Neuronal stem cell (in vitro differentiated cells): ENCODE measurements around the gene WDR46.

Source experiments
- DNase-seq: peaks from one replicate; pipeline ENCODE4 v3.0.0-alpha.2; 2013; ENCODE audit warnings: low spot score
- H2AFZ ChIP-seq: one replicate; pipeline ENCODE4 v1.6.1; 2013; ENCODE audit warnings: mild to moderate bottlenecking, low read length, inconsistent platforms
- H2AK5ac ChIP-seq: 2 replicates; pipeline ENCODE4 v1.6.1; 2013; ENCODE audit warnings: low read depth, mild to moderate bottlenecking, inconsistent platforms, low read length, moderate library complexity, mixed read lengths
- H2BK120ac ChIP-seq: 2 replicates; pipeline ENCODE4 v1.6.1; 2013; ENCODE audit warnings: low read depth, mild to moderate bottlenecking, inconsistent platforms, low read length, moderate library complexity, mixed read lengths
- H2BK12ac ChIP-seq: one replicate; pipeline ENCODE4 v1.6.1; 2013; ENCODE audit warnings: low read length, inconsistent platforms
- H2BK15ac ChIP-seq: 2 replicates; pipeline ENCODE4 v1.6.1; 2013; ENCODE audit warnings: mild to moderate bottlenecking, low read length, inconsistent platforms, mixed read lengths
- H2BK5ac ChIP-seq: one replicate; pipeline ENCODE4 v1.6.1; 2013; ENCODE audit warnings: inconsistent platforms, mild to moderate bottlenecking, low read length, moderate library complexity
- H3K14ac ChIP-seq: one replicate; pipeline ENCODE4 v1.6.1; 2013; ENCODE audit warnings: low read length, inconsistent platforms
- H3K18ac ChIP-seq: 2 replicates; pipeline ENCODE4 v1.6.1; 2013; ENCODE audit warnings: low read length, inconsistent platforms
- H3K23ac ChIP-seq: 2 replicates; pipeline ENCODE4 v1.6.1; 2013; ENCODE audit warnings: low read depth, mild to moderate bottlenecking, mixed read lengths, low read length, inconsistent platforms; ENCODE audit not compliant: poor library complexity
- H3K27ac ChIP-seq: replicated peaks from 3 replicates; pipeline ENCODE4 v1.5.1; 2013; ENCODE audit warnings: low read length, inconsistent platforms
- H3K27me3 ChIP-seq, 3 experiments: 2 replicates each; pipeline ENCODE4 v1.6.1; 2013; ENCODE audit warnings: low read length in 3 of 3, mild to moderate bottlenecking in 2 of 3, inconsistent platforms in 1 of 3, low read depth in 1 of 3, mixed read lengths in 1 of 3, moderate library complexity in 1 of 3; ENCODE audit not compliant: control insufficient read depth in 3 of 3, insufficient read depth in 3 of 3
- H3K36me3 ChIP-seq, 2 donors: replicated peaks in 1 of 2; 2 replicates each; pipeline ENCODE4 v1.6.1; 2013; ENCODE audit warnings: low read length in 2 of 2; ENCODE audit not compliant: control insufficient read depth in 2 of 2, insufficient read depth in 2 of 2
- H3K4ac ChIP-seq: 2 replicates; pipeline ENCODE4 v1.6.1; 2013; ENCODE audit warnings: inconsistent platforms, mild to moderate bottlenecking, low read length, moderate library complexity
- H3K4me1 ChIP-seq, 2 donors: 1 replicate in 1 of 2; 2 replicates in 1 of 2; pipeline ENCODE4 v1.6.1; 2013; ENCODE audit warnings: low read length in 2 of 2, low read depth in 1 of 2; ENCODE audit not compliant: control insufficient read depth in 2 of 2, insufficient read depth in 1 of 2
- H3K4me2 ChIP-seq: one replicate; pipeline ENCODE4 v1.6.1; 2013; ENCODE audit warnings: mild to moderate bottlenecking, low read length, inconsistent platforms; ENCODE audit not compliant: insufficient read depth, poor library complexity, severe bottlenecking
- H3K4me3 ChIP-seq, 2 donors: 2 replicates each; pipeline ENCODE4 v1.5.1; 2013; ENCODE audit warnings: low read length in 2 of 2, mild to moderate bottlenecking in 2 of 2, inconsistent platforms in 1 of 2, moderate library complexity in 1 of 2
- H3K79me1 ChIP-seq: one replicate; pipeline ENCODE4 v1.6.1; 2013; ENCODE audit warnings: low read depth, mild to moderate bottlenecking, inconsistent platforms, low read length, moderate library complexity
- H3K9ac ChIP-seq: one replicate; pipeline ENCODE4 v1.6.1; 2013; ENCODE audit warnings: mild to moderate bottlenecking, low read depth, low read length, inconsistent platforms; ENCODE audit not compliant: poor library complexity
- H3K9me3 ChIP-seq, 2 donors: replicated peaks in 1 of 2; 2 replicates each; pipeline versions ENCODE3 to v1.6.1; 2013; ENCODE audit warnings: low read length in 2 of 2, mild to moderate bottlenecking in 2 of 2, inconsistent platforms in 1 of 2, low read depth in 1 of 2, mixed read lengths in 1 of 2, moderate library complexity in 1 of 2; ENCODE audit not compliant: control insufficient read depth in 2 of 2, insufficient read depth in 1 of 2
- H4K8ac ChIP-seq: one replicate; pipeline ENCODE4 v1.6.1; 2013; ENCODE audit warnings: low read depth, mild to moderate bottlenecking, inconsistent platforms, low read length, moderate library complexity
- H4K91ac ChIP-seq: one replicate; pipeline ENCODE4 v1.6.1; 2013; ENCODE audit warnings: low read length, low read depth, mild to moderate bottlenecking, inconsistent platforms; ENCODE audit not compliant: poor library complexity
- WGBS, 2 donors: extraction: QIAGEN DNeasy Blood & Tissue Kit; methylation state at CpG; one replicate each; pipeline ENCODE4 v1.1.7; 2013; ENCODE audit warnings: missing lambda C conversion rate in 2 of 2, mixed read lengths in 1 of 2; ENCODE audit not compliant: insufficient read length in 2 of 2, insufficient replicate concordance in 1 of 2; ENCODE audit errors: extremely low coverage in 2 of 2; 5-methylcytosine and 5-hydroxymethylcytosine counted together

The WDR46 gene

DNA sequence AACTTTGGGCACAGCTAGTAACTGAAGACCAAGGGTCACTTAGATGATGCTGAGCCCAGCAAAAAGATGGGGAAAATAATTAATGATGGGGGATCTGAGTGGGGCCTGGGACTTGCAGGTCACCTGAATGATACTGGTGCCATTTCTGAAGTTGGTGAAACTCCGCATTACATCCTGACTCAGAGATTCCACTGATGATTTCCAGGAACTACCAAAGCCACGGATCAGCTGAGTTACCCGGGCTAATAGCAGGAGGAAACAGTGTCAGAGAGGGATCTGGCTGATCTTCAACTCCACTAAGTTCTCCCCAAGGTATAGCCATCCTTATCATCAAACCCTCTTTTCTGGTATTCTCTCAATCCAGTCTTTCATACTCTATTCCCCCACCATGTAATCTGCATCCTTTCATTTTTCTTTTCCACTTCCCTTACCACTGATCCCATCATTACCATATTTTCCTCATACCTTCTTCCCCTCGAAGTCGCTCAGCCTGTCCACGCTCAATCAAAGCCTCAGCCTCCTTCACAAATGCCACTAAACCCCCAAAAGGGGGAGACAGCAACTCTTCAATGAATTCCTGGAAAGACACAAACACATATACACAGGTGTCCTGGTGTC lies 37.5 kb downstream of the WDR46 start:
- H3K23ac ChIP-seq: no peak overlapping the region
- no peak overlapping the region for H3K4me3 ChIP-seq
- no peak overlapping the region for H3K4me2 ChIP-seq
- peaks cover 3 to 28% of the 10 kb centered on the region in 2 donors for H3K36me3 ChIP-seq
- no peak overlapping the region for H2AFZ ChIP-seq
- H3K4me1 ChIP-seq: peaks cover 9 to 13% of the 10 kb centered on the region in 2 donors
- no peak overlapping the region for H2BK5ac ChIP-seq
- H2BK12ac ChIP-seq: no peak overlapping the region
- H4K8ac ChIP-seq: no peak overlapping the region
- no CpG with 5 or more reads among the region's 6 CpGs for WGBS, 2 donors
- no peak overlapping the region for H3K4ac ChIP-seq
- DNase-seq: no peak
- H4K91ac ChIP-seq: no peak overlapping the region
- peaks cover 0 to 3% (median 0%) of the 10 kb centered on the region in 3 experiments for H3K27me3 ChIP-seq
- H3K9me3 ChIP-seq: no peaks in the 10 kb centered on the region
- H3K18ac ChIP-seq: no peak overlapping the region
- no peak overlapping the region for H3K27ac ChIP-seq
- H3K14ac ChIP-seq: no peak overlapping the region
- no peak overlapping the region for H3K9ac ChIP-seq
- H2AK5ac ChIP-seq: no peak overlapping the region
- no peak overlapping the region for H2BK120ac ChIP-seq
- no peak overlapping the region for H2BK15ac ChIP-seq
- H3K79me1 ChIP-seq: no peaks in the 10 kb centered on the region

DNA sequence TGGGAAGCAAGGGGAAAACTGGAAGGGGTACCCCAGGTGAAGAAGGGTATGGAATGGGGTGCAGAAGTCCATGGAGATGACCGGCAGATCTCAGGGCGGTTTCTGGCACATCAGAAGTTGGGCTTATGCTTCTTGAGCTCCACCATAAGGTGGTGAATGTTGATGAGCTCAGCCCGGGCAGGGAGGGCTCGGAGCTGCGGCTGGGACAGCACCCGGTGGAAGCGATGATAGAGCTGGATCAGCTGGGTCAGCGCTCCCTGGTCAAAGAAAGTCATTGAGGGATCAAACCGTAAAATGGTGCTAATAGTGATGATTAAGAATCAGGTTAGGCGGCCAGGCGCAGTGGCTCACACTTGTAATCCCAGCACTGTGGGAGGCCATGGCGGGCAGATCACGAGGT lies 38.3 kb downstream of the WDR46 start:
- Histone ChIP-seq H3K27me3 (peaks cover 0 to 3% (median 0%) of the 10 kb centered on the region in 3 experiments), H3K18ac (no peak overlapping the region), H4K8ac (no peak overlapping the region), H3K9me3 (no peaks in the 10 kb centered on the region), H3K4me1 (peaks cover 9 to 13% of the 10 kb centered on the region in 2 donors), H3K4me2 (no peak overlapping the region), H3K9ac (no peak overlapping the region), H2BK15ac (no peak overlapping the region), H2AK5ac (no peak overlapping the region), H3K23ac (no peak overlapping the region), H3K79me1 (no peaks in the 10 kb centered on the region), H3K27ac (no peak overlapping the region), H3K14ac (no peak overlapping the region), H2BK120ac (no peak overlapping the region), H4K91ac (no peak overlapping the region), H2BK12ac (no peak overlapping the region), H2AFZ (no peak overlapping the region), H2BK5ac (no peak overlapping the region), H3K4me3 (no peak overlapping the region), H3K36me3 (peaks cover 3 to 28% of the 10 kb centered on the region in 2 donors), H3K4ac (no peak overlapping the region)
- WGBS, 2 donors: no CpG with 5 or more reads among the region's 13 CpGs
- DNase-seq: no peak

DNA sequence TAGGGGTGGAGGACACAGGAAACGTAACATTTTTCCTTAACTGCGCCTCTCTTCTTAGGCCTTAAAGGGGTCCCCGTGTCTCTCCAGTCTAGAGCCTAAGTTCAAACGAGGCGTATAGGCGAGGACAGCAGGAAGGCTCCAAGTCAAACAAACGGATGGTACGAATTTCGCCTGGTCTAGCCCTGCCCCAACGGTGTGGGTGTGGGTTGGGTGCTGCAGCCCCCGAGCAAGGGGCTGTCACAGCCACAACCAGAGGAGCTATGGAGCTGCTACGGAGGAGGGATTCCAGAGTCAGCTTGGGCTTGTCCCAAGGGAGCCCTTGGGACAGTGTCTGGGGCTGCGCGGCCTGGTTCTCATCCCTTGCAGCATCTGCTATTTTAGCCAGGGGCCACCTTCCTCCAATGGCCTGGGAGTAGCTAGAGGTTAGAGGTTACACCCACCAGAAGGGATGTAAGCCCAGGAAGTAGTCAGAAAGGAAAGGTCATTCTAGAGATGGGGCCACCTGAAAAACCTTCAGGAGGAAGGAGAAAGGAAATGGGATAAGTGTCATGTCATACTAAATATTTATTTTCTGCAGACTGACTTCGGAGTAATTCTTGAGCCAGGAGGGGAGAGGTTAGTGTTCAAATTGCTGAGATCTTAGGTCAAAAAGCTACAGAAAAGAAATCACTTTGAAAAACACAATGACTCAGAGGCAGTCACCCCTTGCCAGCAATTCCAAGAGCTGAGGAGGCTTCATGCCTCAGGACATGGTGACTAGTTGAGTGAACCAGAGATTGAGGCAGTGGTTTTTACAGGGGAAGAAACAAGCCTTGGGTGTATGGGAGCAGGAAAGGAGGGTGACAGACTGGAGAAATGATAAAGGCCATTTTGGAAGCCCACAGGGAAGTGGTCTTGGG lies 39.1 kb downstream of the WDR46 start:
- H2AFZ ChIP-seq: peak overlapping the region; percentile 87
- H2BK12ac ChIP-seq: no peak overlapping the region
- H3K18ac ChIP-seq: peak overlapping the region; percentile 84
- peak overlapping the region; percentile 92 for H3K9ac ChIP-seq
- H3K36me3 ChIP-seq: peaks cover 3 to 26% of the 10 kb centered on the region in 2 donors
- H3K4me2 ChIP-seq: peak overlapping the region; percentile 77
- peak overlapping the region; percentile 67 to 80 for H3K4me3 ChIP-seq
- peaks cover 0 to 3% (median 0%) of the 10 kb centered on the region in 3 experiments for H3K27me3 ChIP-seq
- no peak for DNase-seq
- no peak overlapping the region for H3K4ac ChIP-seq
- no peak overlapping the region for H2BK15ac ChIP-seq
- no peak overlapping the region for H3K14ac ChIP-seq
- WGBS, 2 donors: no CpG with 5 or more reads among the region's 15 CpGs
- no peaks in the 10 kb centered on the region for H3K9me3 ChIP-seq
- no peak overlapping the region for H2BK120ac ChIP-seq
- H4K8ac ChIP-seq: no peak overlapping the region
- peak overlapping the region; percentile 62 for H3K27ac ChIP-seq
- H3K4me1 ChIP-seq: peaks cover 9 to 13% of the 10 kb centered on the region in 2 donors
- H2AK5ac ChIP-seq: no peak overlapping the region
- no peak overlapping the region for H4K91ac ChIP-seq
- peak overlapping the region; percentile 7 for H2BK5ac ChIP-seq
- peak overlapping the region; percentile 94 for H3K23ac ChIP-seq
- H3K79me1 ChIP-seq: no peaks in the 10 kb centered on the region
